Smooth muscle cell (in vitro differentiated cells): ENCODE data around the gene SLC52A3. TPM values are rescaled to one million over a fixed set of nuclear protein-coding genes. Genes with fewer than 3 reads are reported as not detected.

Experiments used
- DNase-seq: peaks from one replicate; lab custom pipeline; 2025; ENCODE audit not compliant: unreplicated experiment; lab: John Stamatoyannopoulos, UW
- H2AFZ ChIP-seq: fragments of 200-600 bp; sonication (generic); 2 replicates; pipeline ENCODE4 v1.6.0; 2016; ENCODE audit warnings: antibody characterized with exemption, low read depth, mild to moderate bottlenecking
- H3F3A ChIP-seq: fragments of 200-600 bp; sonication (generic); 2 replicates; pipeline ENCODE4 v1.6.0; 2017; ENCODE audit warnings: antibody characterized with exemption, low read depth
- H3K27ac ChIP-seq: fragments of 200-600 bp; sonication (generic); 2 replicates; pipeline ENCODE4 v1.5.1; 2016; ENCODE audit warnings: low read depth, mild to moderate bottlenecking
- H3K27me3 ChIP-seq: fragments of 200-600 bp; sonication (generic); 2 replicates; pipeline ENCODE4 v1.6.1; 2016; ENCODE audit warnings: low read depth, mild to moderate bottlenecking
- H3K36me3 ChIP-seq: fragments of 200-600 bp; sonication (generic); 2 replicates; pipeline ENCODE4 v1.5.1; 2016; ENCODE audit warnings: low read depth
- H3K4me1 ChIP-seq: fragments of 200-600 bp; sonication (generic); 2 replicates; pipeline ENCODE4 v1.5.1; 2016; ENCODE audit warnings: low read depth
- H3K4me2 ChIP-seq: fragments of 200-600 bp; sonication (generic); 2 replicates; pipeline ENCODE4 v1.6.0; 2016; ENCODE audit warnings: mild to moderate bottlenecking
- H3K4me3 ChIP-seq: fragments of 200-600 bp; sonication (generic); 2 replicates; pipeline ENCODE4 v1.5.1; 2016; ENCODE audit warnings: mild to moderate bottlenecking
- H3K79me2 ChIP-seq: fragments of 200-600 bp; sonication (generic); 2 replicates; pipeline ENCODE4 v1.6.0; 2016; ENCODE audit warnings: low read depth, mild to moderate bottlenecking
- H3K9ac ChIP-seq: fragments of 200-600 bp; sonication (generic); 2 replicates; pipeline ENCODE4 v1.6.0; 2016; ENCODE audit warnings: low read depth
- H3K9me3 ChIP-seq: fragments of 200-600 bp; sonication (generic); replicated peaks from 2 replicates; pipeline ENCODE4 v1.5.1; 2016; ENCODE audit warnings: low read depth
- H4K20me1 ChIP-seq: fragments of 200-600 bp; sonication (generic); 2 replicates; pipeline ENCODE4 v1.6.0; 2016; ENCODE audit warnings: low read depth
- CTCF ChIP-seq: fragments of 200-600 bp; sonication (generic); IDR thresholded peaks from 2 replicates; pipeline ENCODE4 v1.5.1; 2017; ENCODE audit warnings: borderline replicate concordance, mild to moderate bottlenecking, antibody characterized with exemption; ENCODE audit not compliant: insufficient read depth, poor library complexity, severe bottlenecking
- WGBS: methylation state at CpG from one replicate; pipeline ENCODE4 v1.1.7; 2016; ENCODE audit warnings: low lambda C conversion rate; 5-methylcytosine and 5-hydroxymethylcytosine counted together
- polyA plus RNA-seq: library from polyadenylated mRNA; unstranded; fragments of >200 nt; fragmentation: Nextera tagmentation; extraction: Ambion mirVana; gene quantifications from 2 replicates; pipeline ENCODE4 v1.2.1, GENCODE V29; 2016
- total RNA-seq: library from RNA; depleted of rRNA; stranded (reverse); fragments of >200 nt; gene quantifications from 2 replicates; pipeline ENCODE4 v1.2.3, GENCODE V29; 2014

The SLC52A3 gene
- total and polyA plus RNA-seq, 2 experiments from 2014 or later, result 0.36 TPM; not detected in 1

DNA sequence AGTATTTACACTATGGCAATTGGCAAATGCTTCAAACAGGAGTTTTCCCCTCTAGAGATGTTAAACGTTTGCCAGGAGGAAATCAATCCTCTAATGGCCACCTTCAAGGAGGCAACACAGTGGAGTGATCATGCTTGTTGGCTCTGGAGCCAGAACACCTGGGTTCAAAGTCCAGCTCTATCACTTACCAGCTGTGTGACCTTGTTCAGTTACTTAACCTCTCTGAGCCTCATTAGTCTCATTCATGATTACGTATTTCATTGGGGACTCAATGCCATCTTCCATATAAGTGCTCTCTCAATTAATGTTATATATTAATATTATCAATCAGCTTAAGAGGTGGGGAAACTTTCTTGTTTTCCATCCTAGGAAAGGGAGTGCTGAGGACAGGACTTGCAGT lies 26.1 kb downstream of the SLC52A3 start:
- no peak overlapping the region for H2AFZ ChIP-seq
- 79% methylated on average over 2 of the region's 2 CpGs for WGBS

DNA sequence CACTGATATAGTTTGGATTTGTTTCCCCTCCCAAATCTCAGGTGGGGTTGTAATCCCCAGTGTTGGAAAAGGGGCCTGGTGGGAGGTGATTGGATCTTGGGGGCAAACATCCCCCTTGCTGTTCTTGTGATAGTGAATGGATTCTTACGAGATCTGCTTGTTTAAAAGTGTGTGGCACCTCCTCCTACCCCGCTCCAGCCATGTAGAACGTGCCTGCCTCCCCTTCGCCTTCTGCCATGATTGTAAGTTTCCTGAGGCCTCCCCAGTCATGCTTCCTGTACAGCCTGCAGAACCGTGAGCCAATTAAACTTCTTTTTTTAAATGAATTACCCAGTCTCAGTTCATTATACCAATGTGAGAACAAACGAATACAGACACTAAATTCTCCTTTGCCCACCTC lies 26.7 kb downstream of the SLC52A3 start:
- H3K4me3 ChIP-seq, result no peak overlapping the region
- no peak overlapping the region for H2AFZ ChIP-seq
- H3K36me3 ChIP-seq, result no peaks in the 10 kb centered on the region
- no peak overlapping the region for H3K4me2 ChIP-seq
- 72% methylated on average over 6 of the region's 6 CpGs for WGBS
- no peak overlapping the region for H3K9ac ChIP-seq
- no peaks in the 10 kb centered on the region for H3F3A ChIP-seq
- no peaks in the 10 kb centered on the region for H3K27me3 ChIP-seq
- H3K27ac ChIP-seq, result no peak overlapping the region
- no peak for TF ChIP-seq CTCF
- H3K4me1 ChIP-seq, result no peaks in the 10 kb centered on the region
- no peaks in the 10 kb centered on the region for H3K9me3 ChIP-seq
- no peak for DNase-seq
- H3K79me2 ChIP-seq, result no peaks in the 10 kb centered on the region
- no peaks in the 10 kb centered on the region for H4K20me1 ChIP-seq

More for the DNA sequence above, 26.1 kb downstream of the SLC52A3 start:
- no peaks in the 10 kb centered on the region for H3K27me3 ChIP-seq
- H3K4me2 ChIP-seq, result no peak overlapping the region
- H3K4me1 ChIP-seq, result no peaks in the 10 kb centered on the region
- TF ChIP-seq CTCF, result no peak
- no peaks in the 10 kb centered on the region for H3K36me3 ChIP-seq
- no peak overlapping the region for H3K27ac ChIP-seq
- no peak for DNase-seq
- no peak overlapping the region for H3K4me3 ChIP-seq
- H4K20me1 ChIP-seq, result no peaks in the 10 kb centered on the region
- no peaks in the 10 kb centered on the region for H3F3A ChIP-seq
- no peaks in the 10 kb centered on the region for H3K9me3 ChIP-seq
- no peak overlapping the region for H3K9ac ChIP-seq
- H3K79me2 ChIP-seq, result no peaks in the 10 kb centered on the region

GRCh38 chr20:740162-740561 lies 28.1 kb downstream of the SLC52A3 start:
- Histone ChIP-seq H3K27ac (no peak overlapping the region), H4K20me1 (no peaks in the 10 kb centered on the region), H3K4me3 (no peak overlapping the region), H3K36me3 (no peaks in the 10 kb centered on the region), H3K9me3 (no peaks in the 10 kb centered on the region), H3K27me3 (no peaks in the 10 kb centered on the region), H3K4me1 (no peaks in the 10 kb centered on the region), H3K79me2 (no peaks in the 10 kb centered on the region), H3F3A (no peaks in the 10 kb centered on the region), H2AFZ (no peak overlapping the region), H3K9ac (no peak overlapping the region), H3K4me2 (no peak overlapping the region)
- no peak for TF ChIP-seq CTCF
- no peak for DNase-seq
- 82% methylated on average over 7 of the region's 7 CpGs for WGBS

- Histone ChIP-seq H3K4me2 (no peak overlapping the region), H4K20me1 (no peaks in the 10 kb centered on the region), H2AFZ (no peak overlapping the region), H3K27me3 (no peaks in the 10 kb centered on the region), H3K27ac (no peak overlapping the region), H3K79me2 (no peaks in the 10 kb centered on the region), H3K36me3 (no peaks in the 10 kb centered on the region), H3K9ac (no peak overlapping the region), H3K4me1 (no peaks in the 10 kb centered on the region), H3K9me3 (no peaks in the 10 kb centered on the region), H3F3A (no peaks in the 10 kb centered on the region), H3K4me3 (no peak overlapping the region)
- TF ChIP-seq CTCF, result no peak
- 87% methylated on average over 8 of the region's 8 CpGs for WGBS
- no peak for DNase-seq
Measured at GRCh38 chr20:739736-740135, 28.6 kb downstream of the SLC52A3 start.
